HG02642 (cell line): ENCODE measurements around the gene TUBA1A.
"Not testable (repeated sequence)": the region's sequence is repeated elsewhere in the genome, so short reads cannot be mapped to it uniquely, and the experiment has no call there.

Experiments used
- ATAC-seq: cut with Tn5 transposase; IDR thresholded peaks from one replicate; pipeline ENCODE4 v1.9.1; 2021; ENCODE audit warnings: mild to moderate bottlenecking; ENCODE audit not compliant: unreplicated experiment, poor library complexity

TUBA1A gene

GRCh38 chr12:49188916-49189367 is at the start of gene TUBA1A:
Gene TUBA1A, minus strand, starts transcription at chr12:49189080. Its CDS starts 101 bp downstream, at chr12:49188979.
- ATAC-seq: peak; percentile 90

GRCh38 chr12:49236423-49236822 is 47.5 kb upstream of the TUBA1A start:
- ATAC-seq: no peak

GRCh38 chr12:49233842-49234526 is 45.1 kb upstream of the TUBA1A start:
- ATAC-seq: no peak

GRCh38 chr12:49232940-49233841 is 44.3 kb upstream of the TUBA1A start:
- no peak for ATAC-seq

GRCh38 chr12:49231878-49232655 is 43.2 kb upstream of the TUBA1A start:
- no peak for ATAC-seq

GRCh38 chr12:49230805-49231194 is 41.9 kb upstream of the TUBA1A start:
- no peak for ATAC-seq

DNA sequence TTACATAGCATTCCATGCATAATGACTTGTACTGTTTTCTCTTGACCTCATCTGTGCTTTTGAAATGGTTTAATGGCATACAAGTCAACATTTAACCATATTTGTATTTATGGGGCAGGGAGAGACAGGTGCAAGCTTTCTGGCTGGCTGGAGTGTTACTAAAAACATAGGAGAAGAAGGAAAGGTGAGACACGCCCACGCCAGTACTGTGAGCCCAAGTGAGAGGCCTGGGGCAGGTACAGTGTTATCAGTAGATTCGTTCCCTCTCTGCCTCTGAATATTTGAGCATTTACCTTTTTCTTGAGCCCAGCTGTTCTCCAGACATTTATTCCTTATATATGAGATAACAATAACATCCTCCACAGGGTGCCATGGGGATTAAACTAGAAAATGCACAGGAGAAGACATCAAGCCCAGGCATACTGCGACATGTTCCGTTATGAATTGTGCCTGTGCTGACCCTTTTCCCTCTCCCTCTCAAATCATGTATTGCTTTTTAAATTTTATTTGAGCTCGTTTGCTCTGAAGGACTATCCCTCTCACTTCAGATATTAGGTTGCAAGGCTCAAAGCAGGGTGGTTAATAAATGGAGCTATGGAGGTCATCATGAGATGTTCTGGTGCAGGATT is 41.4 kb upstream of the TUBA1A start:
- no peak for ATAC-seq

DNA sequence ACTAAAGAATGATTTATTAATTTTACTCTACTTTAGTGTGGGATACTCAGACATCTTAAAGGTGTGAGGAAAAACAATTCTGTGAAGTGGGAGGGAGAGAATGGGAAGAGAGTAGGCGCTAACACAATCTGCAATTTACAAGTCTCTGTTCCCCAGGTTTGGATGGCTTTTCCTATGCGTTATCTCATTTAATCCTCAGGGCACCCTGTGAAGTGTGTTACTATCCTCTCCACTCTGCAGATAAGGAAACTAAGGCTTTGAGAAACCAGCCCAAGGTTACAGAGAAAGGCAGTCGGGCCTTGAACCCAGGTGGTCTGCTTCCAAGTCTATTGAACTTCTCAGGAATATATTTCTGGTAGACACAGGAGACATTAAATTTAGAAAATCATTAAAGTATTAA is 39.8 kb upstream of the TUBA1A start:
- ATAC-seq: no peak

DNA sequence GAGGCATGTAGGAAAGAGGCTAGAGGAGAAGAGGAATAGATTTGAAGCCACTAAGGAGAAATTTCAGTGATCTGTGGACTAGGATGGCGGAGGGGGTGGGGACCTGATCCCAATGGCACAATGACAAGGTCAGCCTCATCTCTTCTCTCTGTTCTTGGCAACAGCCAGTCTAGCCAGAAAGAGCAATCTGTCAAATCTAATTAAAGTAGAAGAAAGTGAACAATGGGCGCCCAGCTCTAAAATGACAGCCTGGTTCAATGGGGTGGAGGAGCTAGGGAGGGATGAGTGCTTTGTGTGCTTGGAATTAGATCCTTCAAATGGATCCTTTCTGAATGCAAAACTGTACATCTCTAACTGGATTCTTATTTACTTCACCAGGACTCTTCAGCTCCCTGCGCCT is 38.8 kb upstream of the TUBA1A start:
- no peak for ATAC-seq

DNA sequence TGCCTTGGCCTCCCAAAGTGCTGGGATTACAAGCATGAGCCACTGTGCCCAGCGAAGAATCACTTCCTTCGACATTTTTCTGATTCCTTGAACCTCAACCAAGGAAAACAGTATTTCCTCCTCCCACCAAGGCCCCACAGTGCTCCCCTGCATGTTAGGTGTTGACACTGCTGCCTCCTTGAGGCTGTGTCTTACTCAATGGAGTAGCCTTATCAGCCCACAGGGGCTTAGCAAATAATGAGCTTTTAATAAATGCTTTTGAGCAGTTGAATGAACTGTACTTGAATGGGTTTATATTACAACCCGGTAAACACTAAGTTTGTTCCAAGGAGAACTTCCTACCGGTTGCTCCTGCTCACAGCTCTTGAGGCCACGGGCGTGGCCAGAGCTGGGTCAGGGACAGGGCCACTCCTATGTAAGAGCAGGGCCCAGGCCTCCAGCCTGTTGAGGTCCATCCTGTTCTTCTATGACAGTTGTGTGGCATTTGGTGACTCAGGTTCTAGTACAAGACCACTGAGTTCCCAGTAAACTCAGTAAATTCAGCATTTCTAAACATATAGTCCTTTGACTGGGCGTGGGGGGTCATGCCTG is 36.8 kb upstream of the TUBA1A start:
- ATAC-seq: no peak

GRCh38 chr12:49223590-49224369 is 34.9 kb upstream of the TUBA1A start:
- no peak for ATAC-seq

GRCh38 chr12:49223122-49223521 is 34.2 kb upstream of the TUBA1A start:
- ATAC-seq: no peak

- no peak for ATAC-seq
Observed at GRCh38 chr12:49220972-49221371, 32.1 kb upstream of the TUBA1A start.

DNA sequence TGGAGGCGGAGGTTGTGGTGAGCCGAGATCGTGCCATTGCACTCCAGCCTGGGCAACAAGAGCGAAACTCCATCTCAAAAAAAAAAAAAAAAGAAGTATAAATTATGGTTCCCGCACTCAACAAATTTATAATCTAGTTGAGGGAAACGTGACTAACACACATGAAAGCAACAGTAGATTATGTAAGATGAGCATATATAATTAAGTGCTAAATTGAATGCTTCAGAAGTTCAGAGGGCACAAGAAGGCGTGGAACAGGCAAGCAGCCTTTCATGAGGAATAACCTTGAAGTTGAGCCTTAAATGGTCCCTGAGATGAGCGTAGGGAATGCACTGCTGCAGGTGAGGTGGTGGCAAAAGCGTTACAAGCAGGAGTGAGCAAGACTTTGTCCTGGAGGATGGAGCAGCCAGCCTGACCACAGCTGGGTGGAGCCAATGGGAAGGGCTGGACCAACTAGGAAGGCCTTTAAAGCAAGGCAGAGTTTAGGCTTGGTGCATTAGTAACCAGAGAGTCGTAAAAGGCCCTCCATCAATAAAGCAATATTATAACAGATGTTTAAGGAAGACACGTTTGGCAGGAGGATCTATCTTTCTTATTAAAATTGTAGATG is 30.6 kb upstream of the TUBA1A start:
- ATAC-seq: no peak

GRCh38 chr12:49212572-49212971 is 23.7 kb upstream of the TUBA1A start:
- no peak for ATAC-seq

GRCh38 chr12:49210703-49211102 is 21.8 kb upstream of the TUBA1A start:
- ATAC-seq: not testable (repeated sequence)

DNA sequence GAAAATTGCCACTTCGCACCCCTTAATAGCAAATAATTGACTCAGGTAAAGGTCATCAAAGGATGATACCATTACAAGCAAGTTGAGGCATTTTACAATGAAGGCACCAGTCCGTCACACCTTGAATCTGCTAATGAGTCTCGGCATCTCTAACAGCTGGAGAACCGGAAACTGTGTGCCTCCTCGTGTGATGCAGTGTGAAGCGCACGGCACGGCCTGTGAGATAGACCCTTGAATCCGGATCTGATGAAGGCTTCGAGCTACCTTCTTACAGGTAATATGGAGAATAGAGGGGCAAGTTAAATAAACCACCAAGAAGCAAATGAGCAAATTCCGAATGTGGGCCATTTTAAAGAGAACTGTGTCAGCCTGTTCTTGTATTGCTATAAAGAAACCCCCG is 19.8 kb upstream of the TUBA1A start:
- no peak for ATAC-seq

- ATAC-seq: no peak
Observed at GRCh38 chr12:49208146-49208545, 19.3 kb upstream of the TUBA1A start.

DNA sequence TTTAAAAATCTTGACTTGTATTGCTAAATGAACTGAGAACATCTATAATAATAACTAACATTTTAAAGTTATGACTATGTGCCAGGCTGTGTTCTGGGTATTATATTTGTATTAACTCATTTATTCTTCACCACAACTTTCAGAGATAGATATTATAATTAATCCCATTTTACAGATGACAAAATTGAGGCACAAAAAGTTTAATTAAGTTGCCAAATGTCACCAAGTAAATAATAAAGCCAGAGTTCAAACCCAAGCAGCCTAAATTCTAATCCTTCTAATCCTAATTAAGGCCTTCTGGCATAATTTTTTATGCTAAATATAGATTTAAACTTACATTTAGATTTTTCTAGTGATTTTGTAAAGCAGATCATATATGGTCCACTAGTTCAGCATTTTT is 17.5 kb upstream of the TUBA1A start:
- ATAC-seq: no peak
